GM19455 (cell line): ENCODE results near the gene PES1.
A peak's percentile ranks its signal among the peaks of the same experiment; 100 is the strongest.
"Not testable (repeated sequence)": the region's sequence is repeated elsewhere in the genome, so short reads cannot be mapped to it uniquely, and the experiment has no call there.

Experiments
- ATAC-seq: cut with Tn5 transposase; IDR thresholded peaks from one replicate; pipeline ENCODE4 v1.9.1; 2021; ENCODE audit not compliant: unreplicated experiment

The PES1 gene

DNA sequence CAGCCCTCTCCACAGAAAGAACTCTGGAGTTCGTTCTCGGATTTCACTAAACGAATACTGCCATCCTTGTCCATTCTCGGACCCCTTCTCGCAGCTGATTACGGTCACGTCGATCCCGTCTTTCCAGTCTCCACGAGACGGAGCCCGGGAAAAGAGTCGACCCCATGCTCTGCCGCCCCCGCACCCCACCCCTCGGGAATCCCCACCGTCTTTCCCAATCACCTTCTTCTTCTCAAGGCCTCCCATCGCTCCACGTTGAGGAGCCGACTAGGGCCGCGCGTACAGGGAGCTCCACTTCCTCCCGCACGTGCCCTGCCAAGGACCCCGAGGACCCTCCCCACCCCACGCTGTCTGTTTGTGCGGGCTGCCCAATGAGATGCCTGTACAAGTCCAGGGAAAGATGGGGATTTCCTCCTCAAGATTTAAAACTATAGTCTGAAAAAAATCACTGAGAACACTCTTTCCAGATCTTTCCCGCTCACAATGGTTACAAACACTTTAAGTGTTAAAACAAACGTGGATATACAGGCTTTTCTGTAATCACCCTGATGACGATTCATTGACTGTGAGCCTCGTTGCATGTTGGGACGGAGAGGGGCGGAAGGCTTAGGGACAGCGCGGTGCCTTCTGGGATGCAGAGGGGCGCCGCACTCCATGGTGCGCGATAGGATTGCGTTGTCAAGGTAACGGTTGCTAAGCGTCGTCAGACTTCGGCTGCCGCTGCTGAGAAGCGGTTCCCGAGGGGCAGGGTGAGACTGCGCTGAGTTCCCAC lies at the start of gene PES1:
Gene PES1, minus strand, starts transcription at position 323 of the 772 bp plus-strand sequence. Its CDS starts 77 bp downstream, at position 246.
- ATAC-seq: peak; percentile 97

DNA sequence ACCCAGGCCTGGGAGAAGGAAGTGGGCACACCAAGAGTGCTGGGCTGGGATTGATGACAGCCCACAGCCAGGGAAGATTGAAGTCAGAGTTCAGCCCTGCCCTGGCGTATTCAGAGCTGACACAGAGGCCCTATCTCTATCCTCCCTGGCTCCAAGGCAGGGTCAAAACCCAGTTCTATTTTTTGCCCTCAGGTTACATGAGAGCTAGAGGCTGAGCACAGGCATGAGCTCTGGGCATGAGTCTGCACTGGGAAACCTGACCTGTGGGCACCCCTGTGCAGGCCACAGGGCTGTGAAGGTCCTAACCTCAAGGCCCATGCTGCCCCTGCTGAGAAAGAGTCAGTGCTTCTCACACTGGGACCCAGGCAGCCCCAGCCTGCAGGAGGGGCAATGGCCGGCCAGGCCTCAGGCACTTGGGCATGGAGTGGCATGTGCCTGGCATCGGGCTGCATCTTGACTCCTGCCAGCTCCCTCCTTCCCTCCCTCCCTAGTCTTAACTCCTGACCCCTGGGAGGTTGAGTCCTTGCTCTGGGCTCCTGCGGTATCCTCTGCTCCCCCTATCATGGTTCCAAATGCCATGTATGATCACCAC lies 49.2 kb upstream of the PES1 start:
- ATAC-seq: no peak

DNA sequence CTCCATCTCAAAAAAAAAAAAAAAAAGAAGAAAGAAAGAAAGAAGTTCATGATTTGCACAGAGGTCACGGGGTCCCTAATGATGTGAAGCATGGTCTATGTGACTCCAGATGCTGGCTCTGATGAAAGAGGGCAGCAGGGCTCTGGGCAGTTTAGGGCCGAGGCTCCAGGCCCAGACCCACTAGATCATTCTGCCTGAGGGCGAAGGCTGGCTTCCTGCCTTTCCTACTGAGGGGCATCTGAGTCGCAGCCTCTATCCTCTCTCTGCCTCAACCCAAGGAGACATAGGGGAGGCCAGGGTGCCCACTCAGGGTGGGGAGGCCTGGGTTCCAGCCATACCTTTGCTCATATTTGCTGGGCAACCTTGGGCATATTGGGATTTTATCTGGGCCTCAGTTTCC lies 48.7 kb upstream of the PES1 start:
- no peak for ATAC-seq

DNA sequence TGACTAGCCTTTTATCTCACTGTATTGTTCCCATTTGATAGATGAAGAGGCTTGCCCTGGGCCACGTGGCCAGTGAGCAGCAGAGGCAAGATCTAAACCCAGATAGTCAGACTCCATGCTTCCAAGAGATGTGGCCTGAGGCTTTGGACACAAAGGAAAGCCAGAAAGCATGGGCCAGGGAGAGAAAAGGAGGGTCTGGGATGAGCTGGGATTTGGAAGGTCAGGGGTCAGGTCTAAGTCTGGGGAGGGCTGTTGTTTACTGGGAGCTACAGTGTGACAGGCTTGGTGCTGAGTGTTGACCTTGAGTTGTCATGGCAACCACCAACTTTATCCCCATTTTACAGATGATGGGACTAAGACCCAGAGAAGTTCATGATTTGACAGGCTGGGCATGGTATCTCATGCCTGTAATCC lies 46.0 kb upstream of the PES1 start:
- ATAC-seq: no peak

DNA sequence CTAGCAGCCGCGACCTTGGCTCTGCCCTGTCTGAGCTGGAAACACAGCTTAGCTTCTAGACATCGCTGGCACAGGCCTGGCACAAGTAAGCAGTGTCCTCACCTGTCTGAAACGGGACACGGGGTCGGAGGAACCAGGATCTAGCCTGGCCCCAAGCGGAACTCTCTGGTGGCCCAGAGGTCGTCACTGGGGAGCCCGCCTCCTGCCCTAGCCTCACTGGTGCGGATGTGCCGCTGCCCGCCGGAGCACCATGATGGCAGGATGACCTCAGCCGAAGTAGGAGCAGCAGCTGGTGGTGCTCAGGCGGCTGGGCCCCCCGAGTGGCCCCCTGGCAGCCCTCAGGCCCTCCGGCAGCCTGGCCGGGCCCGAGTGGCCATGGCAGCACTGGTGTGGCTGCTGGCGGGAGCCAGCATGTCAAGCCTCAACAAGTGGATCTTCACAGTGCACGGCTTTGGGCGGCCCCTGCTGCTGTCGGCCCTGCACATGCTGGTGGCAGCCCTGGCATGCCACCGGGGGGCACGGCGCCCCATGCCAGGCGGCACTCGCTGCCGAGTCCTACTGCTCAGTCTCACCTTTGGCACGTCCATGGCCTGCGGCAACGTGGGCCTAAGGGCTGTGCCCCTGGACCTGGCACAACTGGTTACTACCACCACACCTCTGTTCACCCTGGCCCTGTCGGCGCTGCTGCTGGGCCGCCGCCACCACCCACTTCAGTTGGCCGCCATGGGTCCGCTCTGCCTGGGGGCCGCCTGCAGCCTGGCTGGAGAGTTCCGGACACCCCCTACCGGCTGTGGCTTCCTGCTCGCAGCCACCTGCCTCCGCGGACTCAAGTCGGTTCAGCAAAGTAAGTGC lies 44.7 kb upstream of the PES1 start:
- no peak for ATAC-seq

DNA sequence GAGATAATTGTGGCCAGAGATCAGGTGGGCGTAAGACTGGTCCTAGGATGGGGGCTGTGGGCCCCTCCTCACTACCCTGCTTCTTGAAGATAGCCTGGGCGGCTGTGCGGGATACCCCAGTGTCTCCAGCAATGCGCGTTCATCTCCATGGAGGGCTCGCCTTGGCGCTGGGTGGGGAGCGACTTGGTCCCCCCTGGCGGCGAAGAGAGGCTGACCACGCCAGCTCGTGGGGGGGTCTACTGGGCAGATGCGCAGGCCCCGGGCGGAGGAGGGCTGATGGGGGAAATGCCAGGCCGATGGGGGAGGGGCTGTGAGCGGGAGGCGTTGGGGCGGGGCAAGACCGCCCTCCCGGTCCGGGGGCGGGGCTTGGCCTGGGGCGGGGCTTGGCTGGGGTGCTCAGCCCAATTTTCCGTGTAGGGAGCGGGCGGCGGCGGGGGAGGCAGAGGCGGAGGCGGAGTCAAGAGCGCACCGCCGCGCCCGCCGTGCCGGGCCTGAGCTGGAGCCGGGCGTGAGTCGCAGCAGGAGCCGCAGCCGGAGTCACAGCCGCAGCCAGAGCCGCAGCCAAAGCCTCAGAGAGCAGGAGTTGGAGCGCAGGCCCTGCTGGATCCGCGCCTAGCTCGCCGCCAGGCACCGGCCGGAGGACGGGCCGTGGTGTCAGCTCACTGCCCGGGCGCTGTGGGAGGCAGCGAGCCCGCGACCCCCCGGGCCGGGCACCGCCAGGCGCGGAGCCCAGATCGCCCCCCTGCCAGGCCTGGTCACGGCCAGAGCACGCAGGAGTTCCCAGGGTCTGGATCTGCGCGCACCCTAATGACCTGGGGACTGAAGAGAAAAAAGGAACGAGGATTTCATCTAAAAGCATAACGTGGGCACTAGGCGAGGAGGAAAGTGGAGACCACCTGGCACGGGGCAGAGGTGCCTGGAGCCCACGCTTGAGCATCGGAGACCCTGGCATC lies 43.8 kb upstream of the PES1 start, which contains the start of gene SLC35E4:
Gene SLC35E4, plus strand, starts transcription at position 509 of the 953 bp plus-strand sequence. CDS start 670 bp downstream, outside the sequence.
- peak; percentile 61 for ATAC-seq

DNA sequence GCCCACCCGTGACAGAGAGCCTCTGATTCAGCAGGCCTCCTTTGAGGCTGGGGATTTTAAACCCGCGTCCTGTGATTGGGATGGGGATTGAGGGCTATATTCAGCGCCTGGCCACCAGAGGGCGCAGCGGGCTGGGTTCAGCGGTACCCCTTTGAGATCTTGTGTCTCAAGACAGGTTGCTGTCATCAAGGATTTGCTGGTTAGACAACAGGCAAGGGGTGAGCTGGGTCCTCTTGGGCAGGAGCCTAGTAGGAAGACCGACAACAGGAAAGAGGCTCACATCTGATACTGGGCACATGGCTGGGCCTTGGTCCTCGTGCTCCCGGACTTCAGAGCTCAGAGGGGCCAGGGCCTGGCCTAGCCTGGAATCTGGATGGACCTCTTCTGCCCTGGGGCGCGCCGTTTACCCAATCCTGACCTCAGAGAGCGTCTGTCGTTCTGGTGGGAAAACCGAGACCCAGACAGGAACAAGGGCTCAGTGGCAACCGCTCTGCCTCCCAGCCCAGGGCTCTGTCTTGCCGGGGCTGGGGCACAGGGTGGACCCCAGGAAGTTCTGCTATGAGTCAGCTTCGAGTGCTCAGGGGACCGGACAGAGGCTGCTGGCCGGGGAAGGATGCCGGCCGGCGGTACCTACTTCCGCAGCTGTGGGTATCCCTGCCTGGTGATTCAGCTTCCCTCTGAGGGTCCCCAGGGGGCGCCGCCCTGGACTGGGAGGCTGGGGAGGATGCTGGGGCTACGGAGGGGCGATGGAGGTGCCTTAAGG lies 42.9 kb upstream of the PES1 start:
- peak; percentile 58 for ATAC-seq

DNA sequence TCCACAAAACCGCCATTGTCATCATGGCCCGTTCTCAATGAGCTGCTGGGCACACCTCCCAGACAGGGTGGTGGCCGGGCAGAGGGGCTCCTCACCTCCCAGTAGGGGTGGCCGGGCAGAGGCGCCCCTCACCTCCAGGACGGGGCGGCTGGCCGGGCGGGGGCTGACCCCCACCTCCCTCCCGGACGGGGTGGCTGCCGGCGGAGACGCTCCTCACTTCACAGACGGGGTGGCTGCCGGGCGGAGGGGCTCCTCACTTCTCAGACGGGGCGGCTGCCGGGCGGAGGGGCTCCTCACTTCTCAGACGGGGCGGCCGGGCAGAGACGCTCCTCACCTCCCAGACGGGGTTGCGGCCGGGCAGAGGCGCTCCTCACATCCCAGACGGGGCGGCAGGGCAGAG lies 39.8 kb upstream of the PES1 start:
- ATAC-seq: not testable (repeated sequence)

DNA sequence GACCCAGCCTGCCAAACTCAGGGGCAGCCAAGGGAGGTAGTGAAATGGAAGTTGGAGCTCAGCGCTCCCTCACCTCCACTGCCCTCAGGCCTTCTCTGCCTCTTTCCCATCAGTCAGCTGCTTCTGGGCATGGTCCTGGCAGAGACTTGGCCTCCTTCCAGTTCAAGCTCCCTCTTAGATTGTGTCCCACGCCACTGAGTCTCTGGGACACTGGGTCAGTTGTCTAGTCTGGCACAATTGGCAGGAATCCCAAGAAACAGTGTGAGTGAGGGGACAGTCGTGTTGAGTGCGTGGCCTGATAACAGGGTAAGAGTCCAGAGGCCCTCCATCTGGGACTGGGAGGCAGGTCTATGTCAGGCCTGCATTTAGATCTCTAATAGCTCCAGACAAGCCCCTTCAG lies 36.8 kb upstream of the PES1 start:
- ATAC-seq: no peak

DNA sequence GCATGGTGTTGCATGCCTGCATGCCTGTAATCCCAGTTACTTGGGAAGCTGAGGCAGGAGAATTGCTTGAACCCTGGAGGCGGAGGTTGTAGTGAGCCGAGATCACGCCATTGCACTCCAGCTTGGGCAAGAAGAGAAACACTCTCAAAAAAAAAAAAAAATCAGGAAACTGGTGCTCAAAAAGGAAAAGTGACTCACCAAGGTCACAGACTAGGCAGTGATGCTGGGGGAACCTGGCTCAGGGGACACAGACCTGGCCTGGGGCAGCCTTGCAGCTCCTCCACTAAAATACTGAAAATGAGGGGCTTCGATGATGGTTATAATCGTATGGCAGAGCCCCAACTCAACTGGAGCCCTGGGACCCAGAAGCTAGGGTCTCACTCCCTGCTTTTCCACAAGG lies 35.8 kb upstream of the PES1 start:
- ATAC-seq: no peak

DNA sequence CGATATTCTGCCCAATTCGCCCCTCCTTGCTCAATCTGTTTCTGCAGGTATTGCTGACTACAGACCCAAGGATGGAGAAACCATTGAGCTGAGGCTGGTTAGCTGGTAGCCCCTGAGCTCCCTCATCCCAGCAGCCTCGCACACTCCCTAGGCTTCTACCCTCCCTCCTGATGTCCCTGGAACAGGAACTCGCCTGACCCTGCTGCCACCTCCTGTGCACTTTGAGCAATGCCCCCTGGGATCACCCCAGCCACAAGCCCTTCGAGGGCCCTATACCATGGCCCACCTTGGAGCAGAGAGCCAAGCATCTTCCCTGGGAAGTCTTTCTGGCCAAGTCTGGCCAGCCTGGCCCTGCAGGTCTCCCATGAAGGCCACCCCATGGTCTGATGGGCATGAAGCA lies 34.7 kb upstream of the PES1 start:
- no peak for ATAC-seq

DNA sequence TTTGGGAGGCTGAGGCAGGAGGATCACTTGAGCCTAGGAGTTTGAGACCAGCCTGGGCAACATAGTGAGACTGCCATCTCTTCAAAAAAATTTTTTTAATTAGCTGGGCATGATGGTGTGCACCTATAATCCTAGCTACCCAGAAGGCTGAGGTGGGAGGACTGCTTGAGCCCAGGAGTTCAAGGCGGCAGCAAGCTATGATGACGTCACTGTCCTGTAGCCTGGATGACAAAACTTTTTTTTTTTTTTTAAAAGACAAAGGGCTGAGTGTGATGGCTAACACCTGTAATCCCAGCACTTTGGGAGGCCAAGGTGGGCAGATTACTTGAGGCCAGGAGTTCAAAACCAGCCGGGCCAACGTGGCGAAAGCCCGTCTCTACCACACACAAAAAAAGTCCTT lies 28.2 kb upstream of the PES1 start:
- not testable (repeated sequence) for ATAC-seq

DNA sequence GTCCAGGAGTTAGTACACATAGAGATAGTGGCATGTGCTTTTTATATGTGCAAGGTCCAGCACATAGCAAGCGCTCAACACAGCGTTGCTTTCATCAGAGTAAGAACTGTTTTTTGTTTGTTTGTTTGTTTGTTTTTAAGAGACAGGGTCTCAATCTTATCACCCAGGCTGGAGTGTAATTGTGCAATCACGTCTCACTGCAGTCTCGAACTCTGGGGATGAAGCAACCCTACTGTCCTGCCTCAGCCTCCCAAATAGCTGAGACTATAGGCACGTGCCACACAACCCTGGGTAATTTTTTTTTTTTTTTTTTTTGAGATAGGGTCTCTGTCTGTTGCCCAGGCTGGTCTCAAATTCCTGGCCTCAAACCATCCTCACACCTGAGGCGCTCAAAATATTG lies 26.1 kb upstream of the PES1 start:
- ATAC-seq: no peak

DNA sequence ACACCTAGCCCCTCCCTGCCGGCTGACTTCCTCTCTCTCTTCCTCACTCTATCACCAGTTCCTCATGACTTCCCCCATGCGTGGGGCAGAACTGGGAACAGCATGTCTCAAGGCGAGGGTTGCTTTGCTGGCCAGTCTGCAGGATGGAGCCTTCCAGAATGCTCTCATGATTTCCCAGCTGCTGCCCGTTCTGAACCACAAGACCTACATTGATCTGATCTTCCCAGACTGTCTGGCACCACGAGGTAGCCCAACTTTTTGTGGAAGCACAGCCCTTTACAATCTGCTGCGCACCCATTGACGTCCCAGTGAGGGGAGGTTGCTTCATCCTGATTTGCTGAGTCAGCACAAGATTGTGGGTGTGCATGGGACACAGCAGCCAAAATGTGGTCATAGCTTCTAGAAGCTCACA lies 23.8 kb upstream of the PES1 start:
- ATAC-seq: no peak

DNA sequence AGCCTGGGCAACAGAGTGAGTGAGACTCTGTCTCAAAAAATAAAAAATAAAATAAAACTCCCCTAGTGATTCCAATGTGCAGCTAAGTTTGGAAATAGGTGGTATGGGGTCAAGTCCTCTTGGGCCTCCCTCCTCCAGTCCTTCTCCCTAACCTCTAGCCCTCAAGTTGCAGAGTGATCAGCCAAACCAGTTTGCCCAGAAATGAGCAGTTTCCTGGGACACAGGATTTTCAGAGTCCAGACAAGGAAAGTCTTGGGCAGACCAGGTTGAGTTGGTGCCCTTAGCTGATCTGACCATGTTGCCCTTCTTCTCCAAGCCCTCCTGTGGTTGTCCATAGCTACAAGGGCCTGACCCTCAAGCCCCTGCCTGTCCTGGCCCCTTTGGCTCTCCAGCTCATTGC lies 23.2 kb upstream of the PES1 start:
- ATAC-seq: no peak

DNA sequence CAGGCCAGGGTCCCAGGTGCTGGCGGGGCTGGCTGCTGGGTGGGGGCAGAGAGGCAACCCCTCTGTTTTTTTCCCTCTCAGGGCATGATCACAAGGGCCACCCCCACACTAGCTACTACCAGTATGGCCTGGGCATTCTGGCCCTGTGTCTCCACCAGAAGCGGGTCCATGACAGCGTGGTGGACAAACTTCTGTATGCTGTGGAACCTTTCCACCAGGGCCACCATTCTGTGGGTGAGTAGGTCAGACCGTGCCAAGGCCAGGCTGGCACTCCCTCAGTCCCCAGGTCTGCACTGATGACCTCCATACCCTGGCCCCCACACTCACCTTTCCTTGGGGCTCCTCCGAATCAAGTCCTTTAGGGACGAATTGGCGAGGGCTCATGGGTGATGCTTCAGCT lies 22.6 kb upstream of the PES1 start:
- no peak for ATAC-seq

DNA sequence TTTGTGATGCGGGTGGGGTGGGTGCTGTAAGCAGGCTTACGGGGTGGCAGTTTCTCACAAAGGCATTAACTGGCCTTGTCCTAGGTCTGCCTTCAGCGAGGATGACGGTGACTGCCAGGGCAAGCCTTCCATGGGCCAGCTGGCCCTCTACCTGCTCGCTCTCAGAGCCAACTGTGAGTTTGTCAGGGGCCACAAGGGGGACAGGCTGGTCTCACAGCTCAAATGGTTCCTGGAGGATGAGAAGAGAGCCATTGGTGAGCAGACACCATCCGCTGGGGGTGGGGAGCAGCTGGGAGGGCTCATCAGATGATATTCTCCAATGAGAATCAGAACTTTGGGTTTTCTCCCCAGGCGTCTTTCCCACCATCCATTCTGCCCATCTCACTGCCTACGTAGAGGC lies 21.1 kb upstream of the PES1 start:
- ATAC-seq: no peak

DNA sequence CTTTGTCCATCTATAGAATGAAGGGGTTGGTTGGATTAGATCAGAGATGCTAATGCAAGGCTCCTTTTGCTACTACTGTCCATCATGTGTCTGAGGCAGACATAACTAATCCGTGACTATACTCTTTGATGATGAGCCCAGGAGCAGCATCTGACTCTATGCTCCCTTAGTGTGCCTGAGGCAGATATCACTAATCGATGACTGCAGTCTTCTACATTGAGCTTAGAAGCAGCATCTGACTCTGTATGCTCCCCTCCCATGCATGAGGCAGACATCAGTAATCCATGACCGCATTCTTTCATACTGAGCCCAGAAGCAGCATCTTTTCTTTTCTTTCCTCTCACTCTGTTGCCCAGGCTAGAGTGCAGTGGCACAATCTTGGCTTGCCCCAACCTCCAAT lies 19.5 kb upstream of the PES1 start:
- no peak for ATAC-seq

DNA sequence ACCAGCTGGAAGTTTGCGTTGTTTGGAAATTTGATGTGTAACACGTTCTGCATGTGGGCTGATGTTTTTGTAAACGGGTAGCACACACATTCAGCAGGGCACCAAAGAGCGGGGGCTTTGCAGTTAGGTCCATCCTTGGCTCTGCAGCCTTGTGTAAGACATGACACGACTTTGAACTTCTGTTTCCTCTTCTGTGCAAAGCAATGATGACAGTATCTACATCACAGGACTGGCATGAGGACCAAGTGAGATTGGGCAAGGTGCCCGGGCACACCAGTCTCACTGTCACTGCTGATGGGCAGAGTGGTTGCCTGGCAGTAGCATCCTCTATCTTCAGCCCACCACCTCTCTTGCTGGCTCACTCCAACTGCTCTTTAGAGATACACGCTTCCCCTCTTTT lies 18.6 kb upstream of the PES1 start:
- ATAC-seq: no peak
